ENCODE results near the gene CDK5. TPM values are rescaled to one million over a fixed set of nuclear protein-coding genes. Genes with fewer than 3 reads are reported as not detected.

The CDK5 gene
- total and polyA plus RNA-seq, 10 of the 15 experiments (the other 5 are each of a cell fraction or from before 2014, with no cell fraction given): 1.5 to 33.4 (median 21.6) TPM

DNA sequence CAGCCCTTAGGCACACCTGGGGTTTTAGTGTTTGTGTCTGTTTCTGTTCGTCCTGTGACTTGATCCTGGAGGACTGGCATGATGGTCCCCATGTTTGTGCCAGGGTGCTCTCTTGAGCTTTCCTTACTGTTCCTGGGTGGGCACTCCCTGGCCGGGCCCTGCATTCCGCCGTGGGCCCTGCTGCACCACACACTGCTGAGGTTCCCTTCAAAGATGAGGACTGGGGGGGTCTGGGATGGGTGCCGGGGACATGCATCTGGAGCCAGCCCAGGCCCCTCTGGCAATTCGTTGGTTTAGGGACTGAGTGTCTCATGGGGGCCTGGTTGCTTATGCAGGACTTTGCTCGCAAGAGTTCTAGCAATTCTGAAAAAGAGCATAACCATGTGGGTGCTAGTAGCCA, 33.3 kb upstream of the CDK5 start:
- H3K79me2 ChIP-seq (ENCODE audit: control insufficient read depth, insufficient read depth, low read length): peaks cover 78% of the 10 kb centered on the region
- no peak overlapping the region for H3K4me2 ChIP-seq (ENCODE audit: control insufficient read depth, insufficient read depth)
- intact Hi-C loops (cut with micrococcal nuclease; ENCODE audit: unreplicated experiment) (no loop called here), in situ Hi-C loops (cut with MboI) (no loop called here)
- no peak overlapping the region for H3K4me3 ChIP-seq
- H3K27me3 ChIP-seq (replicated peaks in 1 of 2; ENCODE audit: control insufficient read depth in 2 of 2, insufficient read depth in 2 of 2, low read length in 1 of 2): no peaks in the 10 kb centered on the region
- 74% methylated on average over 7 of the region's 7 CpGs for WGBS (ENCODE audit: insufficient coverage, insufficient replicate concordance, low lambda C conversion rate, missing lambda C conversion rate)
- TF ChIP-seq BRCA1 (IDR thresholded peaks at IDR 0.05; ENCODE audit: low read depth, low read length): no peak
- H3K9ac ChIP-seq (ENCODE audit: control insufficient read depth, insufficient read depth, low read length): no peak overlapping the region
- FAIRE-seq (no peak), DNase-seq (ENCODE audit: low read depth, low spot score) (no peak), ATAC-seq (no peak)
- CTCF ChIA-PET: interaction anchor here (0.9 to 2.5 kb wide), 6 partner anchors 8 to 153 kb away, joined by 3 to 13 read pairs (median 6); partner anchors contain the start of gene ABCB8
- BruUV-seq (replicated peaks): no TSS peak
- H4K20me1 ChIP-seq (ENCODE audit: control insufficient read depth, insufficient read depth): no peaks in the 10 kb centered on the region; the same call in 1 of the 2 replicates
- H2AFZ ChIP-seq (ENCODE audit: control insufficient read depth, low read depth, low read length): no peak overlapping the region
- POLR2A ChIA-PET: no interaction called here
- H3K36me3 ChIP-seq (ENCODE audit: control insufficient read depth in 2 of 2, insufficient read depth in 2 of 2, low read length in 1 of 2): peaks cover 0 to 4% of the 10 kb centered on the region in 2 experiments; a peak in 2 of 4 replicates
- SMC1A ChIA-PET (ENCODE audit: uncharacterized antibody, unreplicated experiment): no interaction called here
- no peak overlapping the region for H3K27ac ChIP-seq (ENCODE audit: control insufficient read depth, insufficient read depth)
- RAD21 ChIA-PET (ENCODE audit: unreplicated experiment): no interaction called here
- peaks cover 13% of the 10 kb centered on the region for H3K4me1 ChIP-seq (ENCODE audit: control insufficient read depth, insufficient read depth, low read length)
- H3K9me3 ChIP-seq (replicated peaks; ENCODE audit: control insufficient read depth, insufficient read depth, low read length): no peaks in the 10 kb centered on the region

DNA sequence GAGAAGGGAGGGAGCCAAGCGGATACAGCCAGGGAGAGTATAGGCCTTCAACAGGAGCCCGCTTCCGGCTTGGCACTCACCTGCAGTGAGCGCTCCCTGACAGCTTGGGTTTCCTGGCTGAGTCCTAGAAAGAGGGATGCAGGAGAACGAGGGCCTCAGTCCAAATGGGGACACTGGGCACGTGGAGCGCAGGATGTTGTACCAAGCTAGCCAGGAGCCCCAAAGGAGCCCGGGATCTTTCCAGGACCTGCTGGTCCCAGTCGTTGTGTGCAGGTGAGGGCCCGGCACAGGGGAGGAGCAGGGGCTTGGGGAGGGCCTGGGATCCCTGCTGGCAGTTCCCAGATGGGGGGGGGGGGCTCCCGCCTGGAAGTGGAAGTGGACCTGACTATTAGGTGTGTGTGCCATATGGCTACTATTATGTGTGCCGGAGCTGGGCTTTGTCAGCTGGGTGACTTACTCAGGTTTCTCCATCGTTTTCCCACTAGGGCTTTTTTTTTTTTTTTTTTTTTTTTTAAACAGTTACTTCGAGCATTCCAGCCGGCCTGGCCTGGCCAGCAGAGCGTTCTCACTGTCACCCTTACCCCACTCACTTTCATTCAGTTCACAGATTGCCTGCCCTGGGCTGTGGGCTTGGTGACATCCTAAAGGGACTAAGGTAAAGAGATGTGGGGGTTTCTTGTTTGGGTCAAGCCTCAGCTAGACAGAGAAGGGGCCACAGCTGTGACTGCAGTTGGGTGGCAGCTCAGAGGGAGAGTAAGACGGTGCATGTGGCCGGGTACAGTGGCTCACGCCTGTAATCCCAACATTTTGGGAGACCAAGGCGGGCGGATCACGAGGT, 32.4 kb upstream of the CDK5 start:
- in situ Hi-C loops (cut with MboI) (no loop called here), intact Hi-C loops (cut with micrococcal nuclease; ENCODE audit: unreplicated experiment) (loop anchor here (2.0 kb wide), 2 partner anchors 21 to 31 kb away; partner anchors contain the start of gene SLC4A2)
- ChIA-PET RAD21 (ENCODE audit: unreplicated experiment) (interaction anchor here (0.9 kb wide), 1 partner anchor 30 kb away, joined by 3 read pairs; no protein-coding TSS in a partner anchor), SMC1A (ENCODE audit: uncharacterized antibody, unreplicated experiment) (no interaction called here), POLR2A (interaction anchor here (0.7 to 0.8 kb wide), 2 partner anchors 9 to 51 kb away, joined by 4 to 7 read pairs; partner anchors contain the start of gene FASTK), CTCF (interaction anchor here (0.8 to 2.5 kb wide), 9 partner anchors 8 to 154 kb away, joined by 3 to 13 read pairs (median 4); no protein-coding TSS in a partner anchor)
- H3K4me2 ChIP-seq (ENCODE audit: control insufficient read depth, insufficient read depth): peak overlapping the region; percentile 95; the same call in 1 of the 2 replicates
- ATAC-seq: no peak
- no peak for DNase-seq (ENCODE audit: low read depth, low spot score)
- no peaks in the 10 kb centered on the region for H3K27me3 ChIP-seq (replicated peaks in 1 of 2; ENCODE audit: control insufficient read depth in 2 of 2, insufficient read depth in 2 of 2, low read length in 1 of 2)
- H3K27ac ChIP-seq (ENCODE audit: control insufficient read depth, insufficient read depth): peak overlapping the region; percentile 80; the same call in 1 of the 2 replicates
- peaks cover 77% of the 10 kb centered on the region for H3K79me2 ChIP-seq (ENCODE audit: control insufficient read depth, insufficient read depth, low read length)
- no peaks in the 10 kb centered on the region for H3K9me3 ChIP-seq (replicated peaks; ENCODE audit: control insufficient read depth, insufficient read depth, low read length)
- H3K9ac ChIP-seq (ENCODE audit: control insufficient read depth, insufficient read depth, low read length): no peak overlapping the region; the same call in 1 of the 2 replicates
- peak overlapping the region; percentile 87; the same call in 1 of the 2 replicates for H3K4me3 ChIP-seq
- H2AFZ ChIP-seq (ENCODE audit: control insufficient read depth, low read depth, low read length): no peak overlapping the region
- peaks cover 18% of the 10 kb centered on the region for H3K4me1 ChIP-seq (ENCODE audit: control insufficient read depth, insufficient read depth, low read length)
- WGBS (ENCODE audit: insufficient coverage, insufficient replicate concordance, low lambda C conversion rate, missing lambda C conversion rate): 91% methylated on average over 19 of the region's 22 CpGs
- no peaks in the 10 kb centered on the region; the same call in 1 of the 2 replicates for H4K20me1 ChIP-seq (ENCODE audit: control insufficient read depth, insufficient read depth)
- BruUV-seq (replicated peaks): no TSS peak
- H3K36me3 ChIP-seq (ENCODE audit: control insufficient read depth in 2 of 2, insufficient read depth in 2 of 2, low read length in 1 of 2): peaks cover 0 to 2% of the 10 kb centered on the region in 2 experiments; a peak in 2 of 4 replicates
- no peak for FAIRE-seq
- TF ChIP-seq GATAD2B (conservative IDR thresholded peaks at IDR 0.05; ENCODE audit: low read depth) (no peak), MXI1 (IDR thresholded peaks at IDR 0.05; ENCODE audit: low read depth, low read length) (no peak)
- TF ChIP-seq, protein P1, sequence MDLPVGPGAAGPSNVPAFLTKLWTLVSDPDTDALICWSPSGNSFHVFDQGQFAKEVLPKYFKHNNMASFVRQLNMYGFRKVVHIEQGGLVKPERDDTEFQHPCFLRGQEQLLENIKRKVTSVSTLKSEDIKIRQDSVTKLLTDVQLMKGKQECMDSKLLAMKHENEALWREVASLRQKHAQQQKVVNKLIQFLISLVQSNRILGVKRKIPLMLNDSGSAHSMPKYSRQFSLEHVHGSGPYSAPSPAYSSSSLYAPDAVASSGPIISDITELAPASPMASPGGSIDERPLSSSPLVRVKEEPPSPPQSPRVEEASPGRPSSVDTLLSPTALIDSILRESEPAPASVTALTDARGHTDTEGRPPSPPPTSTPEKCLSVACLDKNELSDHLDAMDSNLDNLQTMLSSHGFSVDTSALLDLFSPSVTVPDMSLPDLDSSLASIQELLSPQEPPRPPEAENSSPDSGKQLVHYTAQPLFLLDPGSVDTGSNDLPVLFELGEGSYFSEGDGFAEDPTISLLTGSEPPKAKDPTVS (IDR thresholded peaks at IDR 0.05; ENCODE audit: low read depth, low read length): no peak
- TF ChIP-seq, protein P2, sequence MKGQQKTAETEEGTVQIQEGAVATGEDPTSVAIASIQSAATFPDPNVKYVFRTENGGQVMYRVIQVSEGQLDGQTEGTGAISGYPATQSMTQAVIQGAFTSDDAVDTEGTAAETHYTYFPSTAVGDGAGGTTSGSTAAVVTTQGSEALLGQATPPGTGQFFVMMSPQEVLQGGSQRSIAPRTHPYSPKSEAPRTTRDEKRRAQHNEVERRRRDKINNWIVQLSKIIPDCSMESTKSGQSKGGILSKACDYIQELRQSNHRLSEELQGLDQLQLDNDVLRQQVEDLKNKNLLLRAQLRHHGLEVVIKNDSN (IDR thresholded peaks at IDR 0.05; ENCODE audit: borderline replicate concordance, extremely low read length, insufficient read depth, low read depth, low read length): no peak
- TF ChIP-seq, protein P3, sequence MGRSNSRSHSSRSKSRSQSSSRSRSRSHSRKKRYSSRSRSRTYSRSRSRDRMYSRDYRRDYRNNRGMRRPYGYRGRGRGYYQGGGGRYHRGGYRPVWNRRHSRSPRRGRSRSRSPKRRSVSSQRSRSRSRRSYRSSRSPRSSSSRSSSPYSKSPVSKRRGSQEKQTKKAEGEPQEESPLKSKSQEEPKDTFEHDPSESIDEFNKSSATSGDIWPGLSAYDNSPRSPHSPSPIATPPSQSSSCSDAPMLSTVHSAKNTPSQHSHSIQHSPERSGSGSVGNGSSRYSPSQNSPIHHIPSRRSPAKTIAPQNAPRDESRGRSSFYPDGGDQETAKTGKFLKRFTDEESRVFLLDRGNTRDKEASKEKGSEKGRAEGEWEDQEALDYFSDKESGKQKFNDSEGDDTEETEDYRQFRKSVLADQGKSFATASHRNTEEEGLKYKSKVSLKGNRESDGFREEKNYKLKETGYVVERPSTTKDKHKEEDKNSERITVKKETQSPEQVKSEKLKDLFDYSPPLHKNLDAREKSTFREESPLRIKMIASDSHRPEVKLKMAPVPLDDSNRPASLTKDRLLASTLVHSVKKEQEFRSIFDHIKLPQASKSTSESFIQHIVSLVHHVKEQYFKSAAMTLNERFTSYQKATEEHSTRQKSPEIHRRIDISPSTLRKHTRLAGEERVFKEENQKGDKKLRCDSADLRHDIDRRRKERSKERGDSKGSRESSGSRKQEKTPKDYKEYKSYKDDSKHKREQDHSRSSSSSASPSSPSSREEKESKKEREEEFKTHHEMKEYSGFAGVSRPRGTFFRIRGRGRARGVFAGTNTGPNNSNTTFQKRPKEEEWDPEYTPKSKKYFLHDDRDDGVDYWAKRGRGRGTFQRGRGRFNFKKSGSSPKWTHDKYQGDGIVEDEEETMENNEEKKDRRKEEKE (IDR thresholded peaks at IDR 0.05): no peak
